HG02623 (cell line): ENCODE results near the gene PMF1.
A peak's percentile ranks its signal among the peaks of the same experiment; 100 is the strongest.
"Not testable (repeated sequence)": the region's sequence is repeated elsewhere in the genome, so short reads cannot be mapped to it uniquely, and the experiment has no call there.

Source experiments
- ATAC-seq: cut with Tn5 transposase; IDR thresholded peaks from one replicate; pipeline ENCODE4 v1.9.1; 2021; ENCODE audit warnings: moderate library complexity; ENCODE audit not compliant: unreplicated experiment

PMF1 gene

GRCh38 chr1:156195853-156196252 is 17.0 kb upstream of the PMF1 start:
- no peak for ATAC-seq

DNA sequence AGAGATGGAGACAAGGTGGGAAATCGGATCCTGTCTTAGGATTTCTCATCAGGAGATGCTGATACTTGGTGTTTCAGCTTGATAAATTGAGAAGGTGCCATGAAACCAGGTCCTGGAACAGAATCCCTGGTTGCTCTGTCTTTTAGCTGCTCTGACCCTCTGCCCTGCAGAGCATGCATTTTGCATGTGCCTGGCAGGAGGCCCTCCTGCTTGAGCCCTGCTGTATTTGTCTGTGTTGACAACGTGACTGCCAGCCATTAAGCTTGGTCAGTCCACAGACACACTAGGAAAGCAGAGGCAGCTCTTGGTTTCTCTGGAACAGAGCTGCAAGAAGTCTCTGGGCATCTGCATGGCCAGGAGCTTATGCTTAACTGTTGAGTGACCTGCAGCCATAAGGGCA is 16.4 kb upstream of the PMF1 start:
- no peak for ATAC-seq

GRCh38 chr1:156198831-156199349 is 13.9 kb upstream of the PMF1 start:
- ATAC-seq: no peak

- ATAC-seq: no peak
These were observed 12.8 kb upstream of the PMF1 start for GRCh38 chr1:156200044-156200443.

DNA sequence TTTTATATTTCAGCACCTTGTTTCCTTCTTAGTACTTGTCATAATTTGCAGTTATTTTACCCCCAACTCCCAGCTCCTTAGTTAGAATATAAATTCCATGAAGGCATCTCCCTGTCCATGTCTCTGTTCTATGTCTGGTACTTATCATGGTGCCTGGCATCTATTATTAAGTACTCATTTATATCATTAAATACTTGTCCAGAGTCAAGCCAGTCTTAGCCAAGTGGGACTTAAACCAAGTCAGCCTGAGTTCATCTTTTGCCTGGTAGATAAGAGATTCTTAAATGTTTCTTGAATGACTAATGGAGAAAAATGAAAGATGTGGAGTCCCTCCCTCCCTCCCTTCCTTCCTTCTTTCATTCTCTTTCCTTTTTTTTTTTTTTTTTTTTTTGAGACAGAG is 9.5 kb upstream of the PMF1 start:
- ATAC-seq: no peak

DNA sequence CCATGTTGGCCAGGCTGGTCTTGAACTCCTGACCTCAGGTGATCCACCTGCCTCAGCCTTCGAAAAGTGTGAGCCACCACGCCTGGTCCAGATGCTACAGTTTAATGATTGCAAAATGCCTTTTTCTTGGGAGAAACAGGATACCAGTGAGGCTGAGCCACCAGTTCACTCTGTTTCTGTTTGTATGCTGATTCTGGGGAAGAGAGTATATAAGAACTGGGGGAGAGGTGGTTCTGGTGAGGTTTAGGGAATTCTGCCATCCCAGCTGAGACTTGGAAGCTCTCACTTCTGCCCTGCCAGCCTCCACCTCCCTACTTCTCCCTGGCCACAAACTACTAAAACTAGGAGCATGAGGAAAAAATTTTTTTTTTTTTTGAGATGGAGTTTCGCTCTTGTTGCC is 8.1 kb upstream of the PMF1 start:
- no peak for ATAC-seq

DNA sequence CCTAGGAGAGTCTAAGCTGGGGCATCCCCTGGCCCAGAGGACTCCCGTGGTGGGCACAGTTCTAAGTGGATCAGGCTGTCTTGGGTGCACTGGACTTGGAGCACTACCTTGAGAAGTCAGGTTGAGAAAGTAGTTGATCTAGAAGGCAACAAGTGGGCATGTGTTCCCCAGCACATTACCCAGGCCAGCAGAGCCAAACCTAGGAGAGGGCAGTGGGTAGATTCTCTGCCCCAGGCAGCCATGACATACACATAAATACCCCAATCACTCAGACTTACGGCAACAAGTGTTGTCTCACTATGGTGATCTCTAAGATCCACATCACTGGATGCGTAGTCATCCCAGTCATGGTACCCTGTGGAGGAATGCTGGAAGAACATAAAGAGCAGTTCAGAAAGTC is 1.6 kb upstream of the PMF1 start:
- ATAC-seq: no peak

GRCh38 chr1:156212130-156212529 is 677 bp upstream of the PMF1 start:
- no peak for ATAC-seq

DNA sequence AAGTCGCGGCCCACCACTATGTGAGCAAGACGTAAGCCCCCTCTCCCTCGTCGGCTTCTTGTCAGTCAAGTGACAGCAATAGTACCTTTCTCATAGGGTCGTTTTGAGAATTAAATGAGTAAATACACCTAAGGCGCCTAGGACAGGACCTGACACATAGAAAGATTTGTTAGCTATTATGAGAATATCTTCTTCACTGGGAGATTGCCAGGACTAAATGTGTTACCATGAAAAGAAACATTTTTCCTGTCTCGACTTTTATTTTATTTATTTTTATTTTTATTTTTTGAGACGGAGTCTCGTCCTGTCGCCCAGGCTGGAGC is 798 bp downstream of the PMF1 start:
- no peak for ATAC-seq

GRCh38 chr1:156214024-156214748 is 1.4 kb downstream of the PMF1 start:
- ATAC-seq: no peak

GRCh38 chr1:156216361-156217086 is 3.7 kb downstream of the PMF1 start:
- not testable (repeated sequence) for ATAC-seq

DNA sequence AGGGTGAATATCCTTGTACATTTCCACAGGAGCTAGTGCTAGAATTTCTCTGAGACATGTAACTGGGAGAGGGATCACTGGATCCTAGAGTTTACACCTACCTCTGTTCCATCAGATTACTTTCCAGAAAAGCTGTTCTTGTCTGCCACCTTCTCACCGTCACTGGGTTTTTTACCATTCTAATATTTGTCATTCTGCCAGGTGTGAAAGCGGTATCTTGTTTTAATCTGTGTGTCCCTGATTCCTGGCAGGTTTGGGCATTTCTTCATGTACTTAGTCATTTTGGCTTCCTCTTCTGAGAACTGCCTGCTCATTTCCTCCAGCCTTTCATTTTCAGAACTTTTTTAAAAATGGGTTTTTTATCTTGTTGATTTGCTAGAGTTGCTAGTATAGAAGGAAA is 5.1 kb downstream of the PMF1 start:
- no peak for ATAC-seq

DNA sequence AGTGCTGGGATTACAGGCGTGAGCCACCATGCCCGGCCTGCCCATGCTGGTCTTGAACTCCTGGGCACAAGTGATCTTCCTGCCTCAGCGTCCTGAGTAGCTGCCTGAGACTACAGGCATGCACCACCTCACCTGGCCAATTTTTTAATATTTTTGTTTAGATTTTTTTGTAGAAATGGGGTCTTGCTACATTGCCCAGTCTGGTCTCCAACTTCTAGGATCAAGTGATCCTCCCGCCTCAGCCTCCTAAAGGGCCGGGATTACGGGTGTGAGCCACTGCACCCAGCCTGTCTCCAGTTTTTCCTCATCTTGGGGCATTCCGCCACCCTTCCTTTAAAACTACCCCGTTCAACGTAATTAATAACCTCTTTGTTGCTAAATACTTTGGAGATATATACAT is 7.4 kb downstream of the PMF1 start:
- ATAC-seq: no peak

DNA sequence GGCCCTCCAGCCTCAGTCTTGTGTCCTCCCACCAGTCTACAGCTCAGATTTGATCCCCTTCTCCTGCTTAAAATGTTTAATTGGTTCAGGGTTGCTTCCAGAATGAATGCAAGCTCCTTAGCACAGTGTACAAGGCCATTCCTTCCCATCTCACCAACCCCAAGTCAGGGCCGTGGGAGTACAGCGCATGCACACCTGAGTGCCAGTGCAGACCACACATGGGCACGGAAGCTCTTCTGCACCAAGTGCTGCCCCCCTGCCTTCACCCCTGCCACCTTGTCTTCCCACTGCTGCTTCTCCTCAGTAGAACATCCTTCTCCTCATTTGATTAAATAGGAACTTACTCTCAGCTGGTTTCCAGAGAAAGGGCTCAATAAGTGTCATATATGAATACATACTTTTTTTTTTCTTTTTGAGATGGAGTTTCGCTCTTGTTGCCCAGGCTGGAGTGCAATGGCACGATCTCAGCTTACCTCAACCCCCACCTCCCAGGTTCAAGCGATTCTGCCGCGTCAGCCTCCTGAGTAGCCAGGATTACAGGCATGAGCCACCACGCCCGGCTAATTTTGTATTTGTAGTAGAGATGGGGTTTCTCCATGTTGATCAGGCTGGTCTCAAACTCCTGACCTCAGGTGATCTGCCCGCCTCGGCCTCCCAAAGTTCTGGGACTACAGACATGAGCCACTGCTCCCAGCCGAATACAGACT is 9.3 kb downstream of the PMF1 start:
- ATAC-seq: no peak

GRCh38 chr1:156225677-156226014 is 12.8 kb downstream of the PMF1 start:
- ATAC-seq: no peak

DNA sequence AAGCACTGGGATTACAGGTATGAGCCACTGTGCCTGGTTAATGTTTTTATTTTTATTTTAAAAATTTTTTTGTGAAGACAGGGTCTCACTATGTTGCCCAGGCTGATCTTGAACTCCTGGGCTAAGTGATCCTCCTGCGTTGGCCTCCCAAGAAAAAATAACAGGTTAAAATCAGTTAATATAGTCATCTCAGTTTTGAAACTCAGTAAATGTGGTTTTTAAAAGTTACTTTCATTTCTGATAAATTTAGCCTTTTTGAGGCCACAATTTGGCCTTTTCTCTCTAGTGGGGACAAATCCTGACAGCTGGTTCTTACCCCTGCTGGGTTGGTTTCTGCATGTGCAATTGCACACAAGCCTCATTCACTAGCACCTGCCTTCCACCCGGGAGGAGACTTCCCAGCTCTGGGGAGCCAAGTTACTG is 13.3 kb downstream of the PMF1 start:
- peak; percentile 76 for ATAC-seq

- ATAC-seq: no peak
These were observed 14.0 kb downstream of the PMF1 start for GRCh38 chr1:156226782-156227181.

DNA sequence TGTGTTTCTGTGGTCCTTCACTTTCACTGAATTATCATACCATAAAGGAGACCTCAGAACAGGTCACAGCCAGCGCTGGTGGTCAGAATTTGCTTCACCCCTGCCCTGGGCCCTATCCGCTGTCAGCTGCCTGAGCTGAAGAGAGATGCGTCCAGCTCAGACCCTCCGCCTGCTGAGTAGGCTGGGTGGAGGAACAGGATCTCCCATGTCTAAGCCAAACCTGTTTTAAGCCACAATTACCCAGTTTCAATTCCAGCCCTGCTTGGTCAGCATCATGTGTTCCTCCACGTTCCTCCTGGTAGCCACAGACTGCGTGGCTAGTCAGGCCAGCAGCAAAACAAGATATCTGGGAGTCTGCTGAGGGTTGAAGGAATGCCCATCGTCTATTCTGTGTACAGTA is 15.7 kb downstream of the PMF1 start:
- no peak for ATAC-seq

- no peak for ATAC-seq
These were observed 17.1 kb downstream of the PMF1 start for GRCh38 chr1:156229809-156230472.

DNA sequence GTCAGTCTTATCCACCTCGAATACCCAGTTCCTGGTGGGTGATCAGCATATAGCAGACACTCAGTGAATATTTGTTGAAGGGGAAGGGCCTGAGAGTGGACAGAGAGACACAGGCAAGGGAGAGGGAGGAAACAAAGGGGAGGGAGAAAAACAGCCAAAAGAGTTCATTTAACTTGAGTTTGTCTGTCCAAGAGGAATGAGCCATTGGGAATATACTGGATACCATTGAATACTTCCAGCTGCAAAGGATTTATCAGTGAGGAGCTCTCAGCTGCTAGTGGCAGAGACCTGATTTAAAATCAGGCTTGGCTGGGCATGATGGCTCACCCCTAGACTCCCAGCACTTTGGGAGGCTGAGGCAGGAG is 17.6 kb downstream of the PMF1 start:
- no peak for ATAC-seq

GRCh38 chr1:156232201-156232894 is 19.5 kb downstream of the PMF1 start:
- no peak for ATAC-seq
